HEK293 (cell line): ENCODE results near the gene ZNF599.
A peak's percentile ranks its signal among the peaks of the same experiment; 100 is the strongest.

Experiments used
- BCL11A ChIP-seq: fragments of 450-650 bp; formaldehyde crosslinking; IDR thresholded peaks from 2 replicates; pipeline ENCODE4 v1.5.1; 2016; ENCODE audit warnings: low read depth, missing biosample characterization, missing genetic modification characterization
- ELK4 ChIP-seq: IDR thresholded peaks from 2 replicates; pipeline ENCODE4 v1.6.1; 2011; ENCODE audit warnings: mild to moderate bottlenecking, low read depth, low read length, borderline replicate concordance
- GLIS2 ChIP-seq: fragments of 450-650 bp; formaldehyde crosslinking; IDR thresholded peaks from 2 replicates; pipeline ENCODE4 v1.5.1; 2016; ENCODE audit warnings: missing biosample characterization, missing genetic modification characterization
- KLF17 ChIP-seq: fragments of 450-650 bp; formaldehyde crosslinking; IDR thresholded peaks from 2 replicates; pipeline ENCODE4 v1.5.1; 2016; ENCODE audit warnings: missing biosample characterization, missing genetic modification characterization
- MEIS1 ChIP-seq: sonication (generic); formaldehyde crosslinking; IDR thresholded peaks from 2 replicates; pipeline ENCODE4 v1.8.1; 2022; ENCODE audit warnings: missing genetic modification reagents, mild to moderate bottlenecking, borderline replicate concordance
- MZF1 ChIP-seq: fragments of 450-650 bp; formaldehyde crosslinking; IDR thresholded peaks from 2 replicates; pipeline ENCODE4 v1.5.1; 2017; ENCODE audit warnings: missing biosample characterization, missing genetic modification characterization, borderline replicate concordance
- OSR2 ChIP-seq: fragments of 450-650 bp; formaldehyde crosslinking; IDR thresholded peaks from 2 replicates; pipeline ENCODE4 v1.5.1; 2016; ENCODE audit warnings: missing biosample characterization, missing genetic modification characterization
- PRDM6 ChIP-seq: fragments of 450-650 bp; formaldehyde crosslinking; IDR thresholded peaks from 2 replicates; pipeline ENCODE4 v1.5.1; 2017; ENCODE audit warnings: missing biosample characterization, missing genetic modification characterization
- RBAK ChIP-seq: fragments of 450-650 bp; formaldehyde crosslinking; IDR thresholded peaks from 2 replicates; pipeline ENCODE4 v1.5.1; 2016; ENCODE audit warnings: missing biosample characterization, missing genetic modification characterization
- SP3 ChIP-seq: fragments of 450-650 bp; formaldehyde crosslinking; IDR thresholded peaks from 2 replicates; pipeline ENCODE4 v1.5.1; 2016; ENCODE audit warnings: missing biosample characterization, missing genetic modification characterization
- SP7 ChIP-seq: fragments of 450-650 bp; formaldehyde crosslinking; IDR thresholded peaks from 2 replicates; pipeline ENCODE4 v1.5.1; 2016; ENCODE audit warnings: missing biosample characterization, missing genetic modification characterization
- ZBTB7A ChIP-seq: fragments of 450-650 bp; formaldehyde crosslinking; IDR thresholded peaks from 2 replicates; pipeline ENCODE4 v1.5.1; 2016; ENCODE audit warnings: low read depth, missing biosample characterization, missing genetic modification characterization
- ZFHX2 ChIP-seq: fragments of 450-650 bp; formaldehyde crosslinking; conservative IDR thresholded peaks from 2 replicates; pipeline ENCODE4 v1.5.1; 2016; ENCODE audit warnings: missing biosample characterization, missing genetic modification characterization
- ZNF114 ChIP-seq: fragments of 450-650 bp; formaldehyde crosslinking; IDR thresholded peaks from 2 replicates; pipeline ENCODE4 v1.5.0; 2017; ENCODE audit warnings: missing biosample characterization, missing genetic modification characterization
- ZNF169 ChIP-seq: fragments of 450-650 bp; formaldehyde crosslinking; IDR thresholded peaks from 2 replicates; pipeline ENCODE4 v1.5.1; 2016; ENCODE audit warnings: missing biosample characterization, missing genetic modification characterization
- ZNF184 ChIP-seq: fragments of 450-650 bp; IDR thresholded peaks from 2 replicates; pipeline ENCODE4 v1.5.1; 2018; ENCODE audit warnings: missing biosample characterization, mild to moderate bottlenecking, missing genetic modification characterization
- ZNF24 ChIP-seq: fragments of 450-650 bp; formaldehyde crosslinking; IDR thresholded peaks from 2 replicates; pipeline ENCODE4 v1.5.1; 2016; ENCODE audit warnings: missing biosample characterization, missing genetic modification characterization
- ZNF248 ChIP-seq: fragments of 450-650 bp; formaldehyde crosslinking; IDR thresholded peaks from 2 replicates; pipeline ENCODE4 v1.5.1; 2017; ENCODE audit warnings: missing biosample characterization, missing genetic modification characterization
- ZNF324 ChIP-seq: fragments of 450-650 bp; formaldehyde crosslinking; IDR thresholded peaks from 2 replicates; pipeline ENCODE4 v1.5.1; 2016; ENCODE audit warnings: missing biosample characterization, missing genetic modification characterization
- ZNF404 ChIP-seq: fragments of 450-650 bp; formaldehyde crosslinking; IDR thresholded peaks from 2 replicates; pipeline ENCODE4 v1.5.1; 2017; ENCODE audit warnings: missing biosample characterization, missing genetic modification characterization
- ZNF530 ChIP-seq: fragments of 450-650 bp; formaldehyde crosslinking; IDR thresholded peaks from 2 replicates; pipeline ENCODE4 v1.5.1; 2016; ENCODE audit warnings: low read depth, missing biosample characterization, missing genetic modification characterization
- ZNF571 ChIP-seq: fragments of 450-650 bp; formaldehyde crosslinking; IDR thresholded peaks from 2 replicates; pipeline ENCODE4 v1.5.0; 2017; ENCODE audit warnings: missing biosample characterization, missing genetic modification characterization
- ZNF629 ChIP-seq: fragments of 450-650 bp; formaldehyde crosslinking; IDR thresholded peaks from 2 replicates; pipeline ENCODE4 v1.5.1; 2017; ENCODE audit warnings: missing biosample characterization, missing genetic modification characterization
- ZNF707 ChIP-seq: fragments of 450-650 bp; formaldehyde crosslinking; IDR thresholded peaks from 2 replicates; pipeline ENCODE4 v1.5.1; 2016; ENCODE audit warnings: missing biosample characterization, missing genetic modification characterization
- ZNF777 ChIP-seq: fragments of 450-650 bp; formaldehyde crosslinking; IDR thresholded peaks from 2 replicates; pipeline ENCODE4 v1.5.1; 2017; ENCODE audit warnings: missing biosample characterization, missing genetic modification characterization, borderline replicate concordance
- TF ChIP-seq, protein P1 (sequence below): fragments of 450-650 bp; formaldehyde crosslinking; IDR thresholded peaks from 2 replicates; pipeline ENCODE4 v1.5.1; 2016; ENCODE audit warnings: missing biosample characterization, missing genetic modification characterization
- TF ChIP-seq, protein P2 (sequence below): fragments of 450-650 bp; formaldehyde crosslinking; IDR thresholded peaks from 2 replicates; pipeline ENCODE4 v1.5.1; 2016; ENCODE audit warnings: missing biosample characterization, missing genetic modification characterization
- TF ChIP-seq, protein P3 (sequence below): fragments of 450-650 bp; formaldehyde crosslinking; IDR thresholded peaks from 2 replicates; pipeline ENCODE4 v1.5.1; 2016; ENCODE audit warnings: missing biosample characterization, missing genetic modification characterization

Gene ZNF599

GRCh38 chr19:34772697-34773554, at the start of gene ZNF599 (continued):
- no peak for TF ChIP-seq ZNF24 (tag by site-specific recombination)
- TF ChIP-seq KLF17 (tag by site-specific recombination), result peak; percentile 22
- TF ChIP-seq ZNF184, result 0 out of 2 replicates have a peak, but pooled peaks have one; percentile 16
- no peak for TF ChIP-seq ZNF114 (tag by site-specific recombination)
- TF ChIP-seq, protein P1, sequence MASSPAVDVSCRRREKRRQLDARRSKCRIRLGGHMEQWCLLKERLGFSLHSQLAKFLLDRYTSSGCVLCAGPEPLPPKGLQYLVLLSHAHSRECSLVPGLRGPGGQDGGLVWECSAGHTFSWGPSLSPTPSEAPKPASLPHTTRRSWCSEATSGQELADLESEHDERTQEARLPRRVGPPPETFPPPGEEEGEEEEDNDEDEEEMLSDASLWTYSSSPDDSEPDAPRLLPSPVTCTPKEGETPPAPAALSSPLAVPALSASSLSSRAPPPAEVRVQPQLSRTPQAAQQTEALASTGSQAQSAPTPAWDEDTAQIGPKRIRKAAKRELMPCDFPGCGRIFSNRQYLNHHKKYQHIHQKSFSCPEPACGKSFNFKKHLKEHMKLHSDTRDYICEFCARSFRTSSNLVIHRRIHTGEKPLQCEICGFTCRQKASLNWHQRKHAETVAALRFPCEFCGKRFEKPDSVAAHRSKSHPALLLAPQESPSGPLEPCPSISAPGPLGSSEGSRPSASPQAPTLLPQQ (tag by site-specific recombination), result peak; percentile 62; the same call in 1 of the 2 replicates
- no peak for TF ChIP-seq GLIS2 (tag by site-specific recombination)
- TF ChIP-seq ZNF404, result no peak
- TF ChIP-seq ZNF248 (tag by site-specific recombination), result no peak
- TF ChIP-seq MZF1, result no peak
- TF ChIP-seq OSR2 (tag by site-specific recombination), result no peak
- no peak for TF ChIP-seq MEIS1
- TF ChIP-seq ZBTB7A, result peak; percentile 74; the same call in 1 of the 2 replicates
- 0 out of 2 replicates have a peak, but pooled peaks have one; percentile 52 for TF ChIP-seq ZNF169
- TF ChIP-seq BCL11A (tag by site-specific recombination), result no peak
- TF ChIP-seq ZNF707, result no peak
- peak; percentile 85 for TF ChIP-seq ZFHX2
- TF ChIP-seq ZNF629 (tag by site-specific recombination), result peak; percentile 58; the same call in 1 of the 2 replicates
- TF ChIP-seq, protein P2, sequence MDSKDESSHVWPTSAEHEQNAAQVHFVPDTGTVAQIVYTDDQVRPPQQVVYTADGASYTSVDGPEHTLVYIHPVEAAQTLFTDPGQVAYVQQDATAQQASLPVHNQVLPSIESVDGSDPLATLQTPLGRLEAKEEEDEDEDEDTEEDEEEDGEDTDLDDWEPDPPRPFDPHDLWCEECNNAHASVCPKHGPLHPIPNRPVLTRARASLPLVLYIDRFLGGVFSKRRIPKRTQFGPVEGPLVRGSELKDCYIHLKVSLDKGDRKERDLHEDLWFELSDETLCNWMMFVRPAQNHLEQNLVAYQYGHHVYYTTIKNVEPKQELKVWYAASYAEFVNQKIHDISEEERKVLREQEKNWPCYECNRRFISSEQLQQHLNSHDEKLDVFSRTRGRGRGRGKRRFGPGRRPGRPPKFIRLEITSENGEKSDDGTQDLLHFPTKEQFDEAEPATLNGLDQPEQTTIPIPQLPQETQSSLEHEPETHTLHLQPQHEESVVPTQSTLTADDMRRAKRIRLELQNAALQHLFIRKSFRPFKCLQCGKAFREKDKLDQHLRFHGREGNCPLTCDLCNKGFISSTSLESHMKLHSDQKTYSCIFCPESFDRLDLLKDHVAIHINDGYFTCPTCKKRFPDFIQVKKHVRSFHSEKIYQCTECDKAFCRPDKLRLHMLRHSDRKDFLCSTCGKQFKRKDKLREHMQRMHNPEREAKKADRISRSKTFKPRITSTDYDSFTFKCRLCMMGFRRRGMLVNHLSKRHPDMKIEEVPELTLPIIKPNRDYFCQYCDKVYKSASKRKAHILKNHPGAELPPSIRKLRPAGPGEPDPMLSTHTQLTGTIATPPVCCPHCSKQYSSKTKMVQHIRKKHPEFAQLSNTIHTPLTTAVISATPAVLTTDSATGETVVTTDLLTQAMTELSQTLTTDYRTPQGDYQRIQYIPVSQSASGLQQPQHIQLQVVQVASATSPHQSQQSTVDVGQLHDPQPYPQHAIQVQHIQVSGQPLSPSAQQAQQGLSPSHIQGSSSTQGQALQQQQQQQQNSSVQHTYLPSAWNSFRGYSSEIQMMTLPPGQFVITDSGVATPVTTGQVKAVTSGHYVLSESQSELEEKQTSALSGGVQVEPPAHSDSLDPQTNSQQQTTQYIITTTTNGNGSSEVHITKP (tag by site-specific recombination), result no peak
- TF ChIP-seq ZNF571 (tag by site-specific recombination), result no peak
- TF ChIP-seq RBAK (tag by site-specific recombination), result no peak
- TF ChIP-seq ZNF777 (tag by site-specific recombination), result peak; percentile 88; the same call in 1 of the 2 replicates
- no peak for TF ChIP-seq PRDM6 (tag by site-specific recombination)
- no peak for TF ChIP-seq ZNF530 (tag by site-specific recombination)
- TF ChIP-seq SP3, result peak; percentile 99
- TF ChIP-seq, protein P3, sequence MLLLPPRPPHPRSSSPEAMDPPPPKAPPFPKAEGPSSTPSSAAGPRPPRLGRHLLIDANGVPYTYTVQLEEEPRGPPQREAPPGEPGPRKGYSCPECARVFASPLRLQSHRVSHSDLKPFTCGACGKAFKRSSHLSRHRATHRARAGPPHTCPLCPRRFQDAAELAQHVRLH, result no peak; the same call in 1 of the 2 replicates
- TF ChIP-seq ZNF324 (tag by site-specific recombination), result no peak
- peak; percentile 46; the same call in 1 of the 2 replicates for TF ChIP-seq SP7
- TF ChIP-seq ELK4, result no peak
